Activated T-helper 1 cell treated with anti-CD3 and anti-CD28 coated beads, Interleukin-12 subunit alpha, Interleukin-12 subunit beta, Interleukin-2, Interleukin-4 antibody, amounts not matched to agents 30 ng/mL and 10 ng/mL and 1 ng/mL, durations not matched to agents 14 hours and 24 hours and 36 hours (primary cell): ENCODE results near the gene ADD1. TPM values are rescaled to one million over a fixed set of nuclear protein-coding genes. Genes with fewer than 3 reads are reported as not detected.

Source experiments
- DNase-seq: peaks from one replicate; pipeline ENCODE4 v3.0.0; 2021; ENCODE audit warnings: low spot score
- H3K27ac Mint-ChIP-seq: one replicate; pipeline ENCODE4 v1.8.0; 2021; ENCODE audit warnings: mild to moderate bottlenecking, mixed read lengths
- H3K27me3 Mint-ChIP-seq: one replicate; pipeline ENCODE4 v1.8.0; 2022; ENCODE audit warnings: mild to moderate bottlenecking, moderate library complexity, mixed read lengths; ENCODE audit not compliant: insufficient read depth
- H3K36me3 Mint-ChIP-seq: one replicate; pipeline ENCODE4 v1.8.0; 2021; ENCODE audit warnings: low read depth, mixed read lengths
- H3K4me1 Mint-ChIP-seq: one replicate; pipeline ENCODE4 v1.8.0; 2021; ENCODE audit warnings: low read depth, mixed read lengths
- H3K4me3 Mint-ChIP-seq: one replicate; pipeline ENCODE4 v1.8.0; 2021; ENCODE audit warnings: mild to moderate bottlenecking, moderate library complexity, mixed read lengths
- H3K9me3 Mint-ChIP-seq: one replicate; pipeline ENCODE4 v1.8.0; 2021; ENCODE audit warnings: mixed read lengths
- intact Hi-C: fragments of 100-400 bp; cut with micrococcal nuclease; formaldehyde crosslinking; loops from one replicate; pipeline ENCODE4 v1.15.1; 2024
- total RNA-seq: library from RNA; stranded (reverse); gene quantifications from 2 replicates; pipeline ENCODE4 v1.2.3, GENCODE V29; 2022

The ADD1 gene
- total RNA-seq, 1 donor from 2014 or later: 200 TPM

DNA sequence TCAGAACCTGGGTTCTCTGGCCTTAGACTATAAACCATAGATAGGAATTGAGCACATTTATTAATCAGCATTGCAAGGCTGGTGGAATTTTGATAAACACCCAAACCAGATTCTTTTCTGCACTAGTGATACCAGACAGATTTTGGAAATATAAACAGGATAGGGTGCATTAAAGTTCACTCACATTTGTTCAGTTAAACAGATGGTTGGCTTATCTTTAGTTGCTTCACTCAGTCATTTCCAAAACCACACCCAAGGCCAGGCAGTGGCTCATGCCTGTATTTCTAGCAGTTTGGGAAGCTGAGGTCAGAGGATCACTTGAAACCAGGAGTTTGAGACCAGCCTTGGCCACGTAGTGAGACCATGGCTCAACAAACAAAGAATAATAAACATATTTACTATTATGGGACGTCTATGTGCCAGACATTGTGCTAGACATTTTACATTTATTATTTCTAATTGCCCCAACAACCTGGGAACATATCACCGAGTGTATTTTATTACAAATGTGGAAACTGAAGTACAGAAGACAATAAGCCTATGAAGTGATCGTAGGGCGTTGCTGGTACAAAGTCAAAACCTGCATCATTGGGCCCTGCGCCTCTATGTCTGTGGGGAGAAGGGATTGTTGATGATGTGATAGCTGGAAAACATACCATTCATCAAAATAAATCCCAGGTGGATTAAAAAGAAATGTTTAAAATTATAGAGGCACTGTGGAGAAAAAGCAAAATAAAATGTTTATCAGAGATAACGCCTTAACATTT lies 15.0 kb downstream of the ADD1 start:
- H3K4me1 Mint-ChIP-seq: peaks cover 55% of the 10 kb centered on the region
- DNase-seq: no peak
- intact Hi-C loops: no loop called here
- H3K27ac Mint-ChIP-seq: no peak overlapping the region
- no peak overlapping the region for H3K4me3 Mint-ChIP-seq
- H3K27me3 Mint-ChIP-seq: no peaks in the 10 kb centered on the region
- no peaks in the 10 kb centered on the region for H3K9me3 Mint-ChIP-seq
- peaks cover 23% of the 10 kb centered on the region for H3K36me3 Mint-ChIP-seq

DNA sequence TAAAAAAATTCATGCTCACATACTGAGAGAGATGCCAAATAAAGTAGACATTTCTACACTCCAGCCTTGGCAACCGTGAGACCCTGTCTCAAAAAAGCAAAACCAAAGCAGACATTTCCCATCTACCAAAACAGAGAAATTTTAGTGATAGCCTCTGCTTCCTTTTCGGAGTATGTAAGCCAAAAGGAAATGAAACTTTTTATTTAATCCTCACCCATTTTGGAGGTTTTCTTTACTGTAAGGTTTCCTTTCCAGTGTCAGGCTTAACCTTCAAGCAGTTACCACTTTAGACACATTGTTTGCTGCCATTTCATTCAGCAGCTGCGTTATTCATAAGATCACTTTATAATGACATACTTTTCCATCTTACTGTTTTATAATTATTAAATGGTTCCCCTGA lies 15.9 kb downstream of the ADD1 start:
- Mint-ChIP-seq H3K36me3 (peaks cover 18% of the 10 kb centered on the region), H3K27me3 (no peaks in the 10 kb centered on the region), H3K9me3 (no peaks in the 10 kb centered on the region), H3K4me3 (no peak overlapping the region), H3K4me1 (peaks cover 55% of the 10 kb centered on the region), H3K27ac (no peak overlapping the region)
- intact Hi-C loops: no loop called here
- no peak for DNase-seq

DNA sequence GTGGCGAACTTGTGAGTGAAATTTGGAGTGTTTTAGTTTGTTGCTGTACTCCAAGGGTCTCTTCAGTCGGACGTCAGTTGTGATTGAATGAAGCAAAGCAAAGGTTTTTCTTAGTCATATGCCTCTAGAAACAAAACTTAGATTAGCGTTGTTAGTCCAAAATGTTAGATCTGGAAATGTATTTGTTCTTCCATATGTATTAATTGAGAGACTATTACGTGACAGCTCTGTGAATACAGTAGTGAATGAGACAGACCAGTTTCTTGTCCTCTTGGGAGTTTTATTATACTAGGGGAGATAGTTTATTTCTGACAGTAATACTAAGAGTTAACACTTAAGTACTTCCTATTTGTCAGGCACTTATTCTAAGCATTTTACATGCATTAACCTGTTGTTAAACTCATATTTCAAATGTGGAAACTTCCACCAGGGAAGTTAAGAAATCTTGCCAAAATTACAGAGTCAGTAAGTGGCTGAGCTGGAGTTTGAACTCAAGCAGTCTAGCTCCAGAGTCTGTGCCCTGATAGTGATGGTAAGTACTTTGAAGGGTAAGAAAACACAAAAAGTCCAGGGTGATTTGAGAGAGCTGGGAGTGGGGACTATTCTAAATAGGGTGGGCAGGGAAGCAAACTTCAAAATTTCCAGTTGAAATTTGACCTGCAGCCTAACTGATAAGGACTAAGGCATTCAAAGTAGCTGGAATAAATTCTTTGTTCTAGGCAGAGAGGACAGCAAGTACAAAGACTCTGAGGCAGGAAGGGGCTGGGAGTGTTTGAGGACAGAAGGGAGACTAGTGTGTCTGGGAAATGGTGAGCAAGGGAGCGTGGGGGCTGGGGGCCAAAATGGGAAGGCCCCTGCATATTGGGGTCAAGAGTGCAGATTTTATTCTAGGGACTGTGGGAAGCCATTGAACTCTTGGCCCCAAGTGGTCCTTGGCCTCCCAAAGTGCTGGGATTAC lies 17.0 kb downstream of the ADD1 start:
- Mint-ChIP-seq H3K36me3 (peaks cover 9% of the 10 kb centered on the region), H3K4me3 (no peak overlapping the region), H3K4me1 (peaks cover 55% of the 10 kb centered on the region), H3K27ac (peak overlapping the region; percentile 6), H3K9me3 (no peaks in the 10 kb centered on the region), H3K27me3 (no peaks in the 10 kb centered on the region)
- no peak for DNase-seq
- intact Hi-C loops: no loop called here

DNA sequence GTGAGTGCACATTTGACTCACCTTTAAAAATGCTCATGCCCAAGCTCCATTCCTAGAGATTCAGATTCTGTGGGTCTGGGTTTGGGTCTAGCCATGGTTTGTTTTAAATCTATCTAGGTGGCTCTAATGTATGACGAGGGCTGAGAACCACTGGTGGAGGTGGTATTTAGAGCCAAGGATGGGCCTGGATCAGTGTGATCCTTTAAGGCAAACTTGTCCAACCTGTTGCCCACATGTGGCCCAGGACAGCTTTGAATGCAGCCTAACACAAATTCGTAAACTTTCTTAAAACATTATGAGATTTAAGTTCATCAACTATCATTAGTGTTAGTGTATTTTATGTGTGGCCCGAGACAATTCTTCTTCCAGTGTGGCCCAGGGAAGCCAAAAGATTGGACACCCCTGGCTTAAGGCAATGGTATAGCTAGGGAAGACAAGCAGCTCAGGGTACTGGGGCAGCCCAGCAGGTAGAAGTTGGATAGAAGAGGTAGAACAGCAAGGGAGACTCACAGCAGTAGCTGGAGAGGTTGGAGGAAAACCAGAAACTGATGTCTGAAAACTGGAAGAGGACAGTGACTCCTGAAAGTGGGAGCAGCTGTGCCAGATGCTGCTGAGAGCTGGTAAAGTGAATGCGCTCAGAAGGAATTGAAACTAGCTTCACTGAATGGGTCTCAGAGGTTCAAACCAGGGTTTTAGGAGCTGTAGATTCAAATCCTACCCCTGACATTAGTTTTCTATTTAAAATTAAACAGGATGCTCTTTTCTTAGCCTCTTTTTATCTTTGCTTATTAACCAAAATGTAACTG lies 18.2 kb downstream of the ADD1 start:
- intact Hi-C loops: no loop called here

DNA sequence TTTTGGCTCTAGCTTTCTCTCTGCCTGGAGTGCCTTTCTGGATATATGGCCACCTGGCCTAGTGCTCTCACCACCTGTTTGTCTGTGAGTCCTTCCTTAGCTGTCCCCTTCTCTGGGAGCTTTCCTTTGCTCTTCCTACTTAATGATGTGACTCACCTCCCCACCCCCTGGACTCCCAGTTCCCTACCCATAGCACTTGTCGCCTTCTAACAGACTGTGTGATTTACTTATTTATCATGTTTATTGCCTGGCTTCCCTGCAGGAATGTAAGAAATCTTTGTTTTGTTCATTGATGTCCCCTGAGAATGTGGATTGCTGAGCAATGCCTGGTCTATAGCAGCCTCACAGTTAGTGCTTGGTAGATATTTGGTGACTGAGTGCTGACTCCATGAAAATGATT lies 18.9 kb downstream of the ADD1 start:
- no peaks in the 10 kb centered on the region for H3K9me3 Mint-ChIP-seq
- H3K27ac Mint-ChIP-seq: peak overlapping the region; percentile 10
- peaks cover 4% of the 10 kb centered on the region for H3K36me3 Mint-ChIP-seq
- peaks cover 59% of the 10 kb centered on the region for H3K4me1 Mint-ChIP-seq
- DNase-seq: no peak
- H3K27me3 Mint-ChIP-seq: no peaks in the 10 kb centered on the region
- intact Hi-C loops: no loop called here
- H3K4me3 Mint-ChIP-seq: no peak overlapping the region

More for the DNA sequence above, 18.2 kb downstream of the ADD1 start:
- Mint-ChIP-seq H3K36me3 (peaks cover 5% of the 10 kb centered on the region), H3K4me3 (no peak overlapping the region), H3K9me3 (no peaks in the 10 kb centered on the region), H3K27ac (no peak overlapping the region), H3K4me1 (peaks cover 55% of the 10 kb centered on the region), H3K27me3 (no peaks in the 10 kb centered on the region)
- DNase-seq: no peak

DNA sequence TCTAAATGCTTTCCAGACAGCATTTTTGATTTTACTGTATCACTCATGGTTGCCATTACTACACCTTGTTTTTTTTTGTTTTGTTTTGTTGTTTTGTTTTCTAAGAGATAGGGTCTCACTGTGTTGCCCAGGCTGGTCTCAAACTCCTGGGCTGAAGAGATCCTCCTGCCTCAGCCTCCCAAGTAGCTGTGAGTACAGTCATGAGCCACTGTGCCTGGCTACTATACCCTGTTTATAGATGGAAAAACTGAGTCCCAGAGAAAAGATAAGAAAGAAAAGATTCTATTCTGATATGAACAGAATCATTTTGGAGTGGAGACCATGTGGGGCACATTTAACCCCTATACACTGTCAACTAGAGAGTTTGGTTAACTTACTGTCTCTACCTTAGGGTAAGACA lies 20.0 kb downstream of the ADD1 start:
- no peak for DNase-seq
- no peak overlapping the region for H3K27ac Mint-ChIP-seq
- H3K4me3 Mint-ChIP-seq: no peak overlapping the region
- intact Hi-C loops: no loop called here
- no peaks in the 10 kb centered on the region for H3K27me3 Mint-ChIP-seq
- H3K36me3 Mint-ChIP-seq: peaks cover 2% of the 10 kb centered on the region
- peaks cover 55% of the 10 kb centered on the region for H3K4me1 Mint-ChIP-seq
- H3K9me3 Mint-ChIP-seq: no peaks in the 10 kb centered on the region

DNA sequence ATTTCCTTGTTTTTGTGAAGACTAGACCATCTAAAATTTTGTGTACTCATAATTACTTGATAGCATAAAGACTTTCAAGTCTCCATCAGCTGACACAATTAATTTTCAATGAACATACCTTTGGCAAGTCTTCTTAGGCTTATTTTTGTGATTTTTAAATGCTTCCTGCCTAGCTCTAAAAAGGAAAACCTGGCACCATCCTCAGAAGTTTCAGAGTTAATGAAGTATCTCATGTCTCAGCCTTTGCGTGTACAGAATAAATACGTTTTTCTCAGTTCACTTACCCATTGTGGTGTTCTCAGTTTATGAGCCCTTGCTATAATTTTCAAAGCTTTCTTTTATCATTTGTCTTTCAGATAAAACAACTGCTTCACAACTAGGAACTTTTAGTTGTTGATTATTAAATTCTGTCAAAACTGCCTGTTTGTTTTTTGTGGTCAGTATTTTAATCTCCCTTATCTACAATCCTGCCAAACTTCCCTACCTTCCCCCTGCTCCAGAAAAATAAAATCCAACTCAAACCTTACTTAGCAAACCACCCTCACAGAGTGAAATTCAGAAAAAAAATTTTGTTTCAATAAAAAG lies 21.6 kb downstream of the ADD1 start:
- Mint-ChIP-seq H3K9me3 (no peaks in the 10 kb centered on the region), H3K27ac (no peak overlapping the region), H3K27me3 (no peaks in the 10 kb centered on the region), H3K4me3 (no peak overlapping the region), H3K36me3 (peaks cover 4% of the 10 kb centered on the region), H3K4me1 (peaks cover 56% of the 10 kb centered on the region)
- no peak for DNase-seq
- intact Hi-C loops: no loop called here

DNA sequence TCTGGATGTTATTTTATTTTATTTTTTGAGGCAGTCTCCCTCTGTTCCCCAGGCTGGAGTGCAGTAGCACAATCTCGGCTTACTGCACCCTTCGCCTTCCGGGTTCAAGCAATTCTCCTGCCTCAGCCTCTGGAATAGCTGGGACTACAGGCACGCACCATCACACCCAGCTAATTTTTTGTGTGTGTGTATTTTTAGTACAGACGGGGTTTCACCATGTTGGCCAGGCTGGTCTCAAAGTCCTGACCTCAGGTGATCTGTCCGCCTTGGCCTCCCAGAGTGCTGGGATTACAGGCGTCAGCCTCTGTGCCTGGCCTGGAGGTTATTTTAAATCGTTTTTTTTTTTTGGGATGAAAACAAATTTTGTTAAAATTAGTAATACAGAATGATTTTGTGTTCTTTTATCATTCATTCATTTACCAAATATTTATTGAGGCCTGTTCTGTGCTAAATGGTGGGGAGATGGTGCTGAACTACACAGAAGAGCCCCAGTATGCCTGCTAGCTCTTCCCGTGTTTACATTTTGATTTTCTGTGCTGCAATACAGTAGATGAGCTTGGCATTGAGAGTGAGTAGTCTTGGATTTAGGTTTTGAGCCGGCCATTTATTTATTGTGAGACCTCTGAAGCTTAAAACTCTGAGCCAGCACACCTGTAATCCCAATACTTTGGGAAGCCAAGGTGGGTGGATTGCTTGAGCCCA lies 22.7 kb downstream of the ADD1 start:
- H3K27ac Mint-ChIP-seq: no peak overlapping the region
- H3K9me3 Mint-ChIP-seq: no peaks in the 10 kb centered on the region
- H3K27me3 Mint-ChIP-seq: no peaks in the 10 kb centered on the region
- DNase-seq: no peak
- peaks cover 7% of the 10 kb centered on the region for H3K36me3 Mint-ChIP-seq
- H3K4me1 Mint-ChIP-seq: peaks cover 51% of the 10 kb centered on the region
- no peak overlapping the region for H3K4me3 Mint-ChIP-seq
- intact Hi-C loops: no loop called here

DNA sequence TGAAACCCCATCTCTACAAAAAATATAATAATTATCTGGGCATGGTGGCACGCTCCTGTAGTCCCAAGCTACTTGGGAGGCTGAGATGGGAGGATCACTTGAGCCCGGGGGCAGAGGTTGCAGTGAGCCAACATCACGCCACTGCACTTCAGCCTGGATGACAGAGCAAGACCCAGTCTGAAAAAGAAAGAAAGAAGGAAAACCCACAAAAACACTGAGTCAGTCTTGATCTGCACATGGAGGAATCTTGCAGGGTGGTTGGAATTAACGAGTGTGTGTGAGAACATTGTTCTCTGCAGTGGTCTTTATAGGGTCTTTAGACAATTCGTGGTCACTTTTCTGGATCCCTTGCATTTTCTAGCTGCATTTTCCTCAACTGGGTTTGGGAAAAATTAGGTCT lies 23.2 kb downstream of the ADD1 start:
- no peaks in the 10 kb centered on the region for H3K9me3 Mint-ChIP-seq
- no peak for DNase-seq
- peaks cover 7% of the 10 kb centered on the region for H3K36me3 Mint-ChIP-seq
- no peak overlapping the region for H3K4me3 Mint-ChIP-seq
- intact Hi-C loops: no loop called here
- no peak overlapping the region for H3K27ac Mint-ChIP-seq
- no peaks in the 10 kb centered on the region for H3K27me3 Mint-ChIP-seq
- H3K4me1 Mint-ChIP-seq: peaks cover 51% of the 10 kb centered on the region

DNA sequence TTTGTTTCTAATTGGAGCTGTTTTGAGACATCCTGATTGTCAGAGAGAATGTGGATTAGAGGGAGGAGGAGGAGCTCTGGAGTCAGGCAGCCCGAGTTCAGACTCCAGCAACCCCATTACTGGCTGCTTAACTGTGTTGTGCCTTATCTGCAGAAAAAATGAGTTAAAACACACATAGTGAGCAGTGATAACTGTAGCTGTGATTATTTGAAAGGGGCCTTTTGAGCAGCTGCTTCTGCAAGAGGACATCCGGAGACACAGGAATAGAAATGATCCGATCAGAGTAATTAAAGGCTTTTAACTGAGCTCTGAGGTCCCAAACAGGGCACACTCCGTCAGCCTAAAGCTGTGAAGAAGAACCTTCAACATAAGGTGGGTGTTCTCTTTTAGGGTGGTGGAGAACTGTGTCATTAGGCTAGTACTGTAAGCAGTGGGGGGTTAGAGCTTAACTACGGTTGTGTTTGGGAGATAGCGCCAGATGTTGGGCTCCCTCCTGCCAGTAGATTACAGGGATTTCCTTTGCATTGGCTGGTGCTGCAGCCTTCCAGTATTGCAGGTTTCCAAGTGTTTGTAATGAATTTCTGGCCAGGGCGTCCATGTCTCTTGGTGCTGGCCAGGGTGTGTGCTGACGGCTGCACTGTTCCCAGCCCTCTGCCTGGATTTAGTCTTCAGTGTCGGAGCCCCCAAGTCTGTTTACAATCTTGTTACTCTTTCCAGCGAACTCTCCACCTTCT lies 24.3 kb downstream of the ADD1 start:
- Mint-ChIP-seq H3K36me3 (peaks cover 7% of the 10 kb centered on the region), H3K4me1 (peaks cover 48% of the 10 kb centered on the region), H3K4me3 (no peak overlapping the region), H3K27ac (no peak overlapping the region), H3K9me3 (no peaks in the 10 kb centered on the region), H3K27me3 (no peaks in the 10 kb centered on the region)
- DNase-seq: no peak
- intact Hi-C loops: no loop called here

DNA sequence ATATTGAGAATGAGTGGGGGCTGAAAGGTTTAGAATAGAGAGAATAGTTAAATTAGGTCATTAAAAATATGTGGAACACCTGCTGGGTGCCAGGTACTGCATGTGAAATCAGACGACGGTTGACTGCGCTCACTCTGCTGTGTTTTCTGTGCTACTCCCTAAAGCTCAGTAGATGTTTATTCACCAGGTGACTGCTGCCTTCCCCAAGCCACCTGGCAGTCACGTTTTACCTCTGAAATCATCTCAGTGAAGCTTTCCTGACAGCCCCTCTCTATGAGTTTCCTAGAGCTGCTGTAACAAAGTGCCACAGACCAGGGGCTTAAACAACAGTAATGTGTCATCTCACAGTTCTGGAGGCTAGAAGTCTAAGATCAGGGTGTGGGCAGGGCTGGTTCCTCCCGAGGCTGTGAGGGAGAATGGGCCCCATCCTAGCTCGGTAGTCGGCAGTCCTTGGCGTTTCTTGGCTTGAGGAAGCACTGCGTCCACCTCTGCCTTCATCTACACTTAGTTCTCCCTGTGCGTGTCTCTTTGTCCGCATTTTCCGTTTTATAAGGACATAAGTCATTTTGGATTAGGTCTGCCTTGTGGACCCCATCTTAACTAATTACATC lies 25.3 kb downstream of the ADD1 start:
- Mint-ChIP-seq H3K4me1 (peaks cover 53% of the 10 kb centered on the region), H3K9me3 (no peaks in the 10 kb centered on the region), H3K4me3 (no peak overlapping the region), H3K36me3 (peaks cover 7% of the 10 kb centered on the region), H3K27ac (no peak overlapping the region), H3K27me3 (no peaks in the 10 kb centered on the region)
- DNase-seq: no peak
- intact Hi-C loops: no loop called here
